Esophagus (tissue), 2 donors: ENCODE data around the gene MYRIP. TPM values are rescaled to one million over a fixed set of nuclear protein-coding genes. Genes with fewer than 3 reads are reported as not detected.

ENCODE experiments used
- H3K27ac ChIP-seq, 2 donors: one replicate each; pipeline ENCODE4 v1.5.1; 2013; ENCODE audit warnings: low read depth in 2 of 2, mild to moderate bottlenecking in 2 of 2, inconsistent platforms in 1 of 2, low read length in 1 of 2, moderate library complexity in 1 of 2
- H3K27me3 ChIP-seq, 2 donors: one replicate each; pipeline ENCODE4 v1.6.1; 2013; ENCODE audit warnings: low read length in 2 of 2, control low read depth in 1 of 2, mild to moderate bottlenecking in 1 of 2; ENCODE audit not compliant: insufficient read depth in 2 of 2, control insufficient read depth in 1 of 2
- H3K36me3 ChIP-seq, 2 donors: one replicate each; pipeline ENCODE4 v1.6.1; 2013; ENCODE audit warnings: low read length in 1 of 2; ENCODE audit not compliant: control insufficient read depth in 2 of 2, insufficient read depth in 2 of 2
- H3K4me1 ChIP-seq, 2 donors: one replicate each; pipeline ENCODE4 v1.6.1; 2013; ENCODE audit warnings: low read length in 1 of 2; ENCODE audit not compliant: control insufficient read depth in 2 of 2, insufficient read depth in 2 of 2
- H3K4me3 ChIP-seq, 2 donors: one replicate each; pipeline ENCODE4 v1.5.1; 2013; ENCODE audit warnings: low read length in 2 of 2, mild to moderate bottlenecking in 2 of 2, low read depth in 1 of 2, moderate library complexity in 1 of 2
- H3K9me3 ChIP-seq, 2 donors: one replicate each; pipeline ENCODE4 v1.6.1; 2013; ENCODE audit warnings: mild to moderate bottlenecking in 2 of 2, low read depth in 1 of 2, low read length in 1 of 2, moderate library complexity in 1 of 2; ENCODE audit not compliant: control insufficient read depth in 2 of 2, insufficient read depth in 1 of 2
- WGBS, 2 donors: extraction: QIAGEN DNeasy Blood & Tissue Kit; methylation state at CpG; one replicate each; pipeline ENCODE4 v1.1.7; 2013; 5-methylcytosine and 5-hydroxymethylcytosine counted together
- polyA plus RNA-seq, 2 donors: library from polyadenylated mRNA; stranded (reverse); fragments of 200-250 nt; gene quantifications; one replicate each; pipeline ENCODE4 v1.2.3, GENCODE V29; 2013
- donor health status: healthy with polysubstance abuse.
- donor health status: Bipolar disorder and iron deficiency.

Gene MYRIP
- polyA plus RNA-seq, 2 donors, result 0.29 to 0.55 TPM

- Histone ChIP-seq H3K27me3 (no peaks in the 10 kb centered on the region), H3K27ac (no peak overlapping the region), H3K4me3 (no peak overlapping the region), H3K4me1 (no peaks in the 10 kb centered on the region), H3K36me3 (no peaks in the 10 kb centered on the region), H3K9me3 (no peaks in the 10 kb centered on the region)
- WGBS, 2 donors, result 28 to 43% methylated on average over 3 of the region's 3 CpGs
Observed at GRCh38 chr3:40187945-40188344, 378.5 kb downstream of the MYRIP start.

DNA sequence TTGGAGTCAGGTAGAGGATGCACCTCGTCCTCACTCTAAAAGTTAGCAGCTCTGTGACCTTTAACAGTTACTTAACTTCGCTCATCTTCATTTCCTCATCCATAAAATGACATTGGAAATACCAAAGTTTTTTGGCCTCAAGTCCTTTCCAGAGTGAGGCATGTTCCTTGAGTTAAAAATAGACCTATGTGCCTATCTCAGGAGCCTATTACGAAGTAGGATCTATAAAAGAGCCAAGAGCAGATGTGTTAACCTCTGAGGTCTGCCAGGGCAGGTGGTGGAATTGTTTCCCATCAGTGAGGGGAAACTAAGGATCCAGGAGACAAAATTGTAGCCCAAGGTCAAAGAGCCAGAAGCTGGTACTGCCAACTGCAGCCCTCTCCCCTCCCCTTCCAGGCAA lies 379.7 kb downstream of the MYRIP start:
- Histone ChIP-seq H3K36me3 (no peaks in the 10 kb centered on the region), H3K4me1 (no peaks in the 10 kb centered on the region), H3K27me3 (no peaks in the 10 kb centered on the region), H3K27ac (no peak overlapping the region), H3K4me3 (no peak overlapping the region), H3K9me3 (no peaks in the 10 kb centered on the region)
- 81 to 86% methylated on average over 3 of the region's 3 CpGs for WGBS, 2 donors

- H3K9me3 ChIP-seq, result no peaks in the 10 kb centered on the region
- H3K36me3 ChIP-seq, result no peaks in the 10 kb centered on the region
- H3K4me3 ChIP-seq, result no peak overlapping the region
- no peak overlapping the region for H3K27ac ChIP-seq
- 84 to 85% methylated on average over 13 of the region's 13 CpGs for WGBS, 2 donors
- H3K27me3 ChIP-seq, result no peaks in the 10 kb centered on the region
- no peaks in the 10 kb centered on the region for H3K4me1 ChIP-seq
Observed at GRCh38 chr3:40190056-40190455, 380.6 kb downstream of the MYRIP start.

DNA sequence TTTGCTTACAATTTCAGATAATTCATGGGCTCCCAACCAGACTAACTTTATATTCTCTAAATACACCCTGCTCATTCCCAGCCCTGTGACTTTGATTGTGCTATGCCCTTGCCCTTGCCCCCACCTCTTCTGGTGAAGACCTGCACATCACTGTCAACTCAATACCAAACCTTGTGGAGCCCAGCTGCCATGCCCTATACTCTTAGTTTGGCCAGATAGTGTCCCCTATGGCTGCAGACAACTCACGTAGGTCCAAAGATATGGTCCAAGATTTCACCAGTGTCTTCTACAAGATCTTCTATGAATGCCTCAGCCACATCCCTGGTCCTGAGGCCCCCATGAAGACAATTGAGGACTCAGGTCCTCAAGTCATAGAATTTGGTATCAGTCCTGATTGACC lies 381.8 kb downstream of the MYRIP start:
- H3K4me1 ChIP-seq, result no peaks in the 10 kb centered on the region
- no peaks in the 10 kb centered on the region for H3K36me3 ChIP-seq
- 87 to 88% methylated on average over 1 of the region's 1 CpG for WGBS, 2 donors
- H3K27me3 ChIP-seq, result no peaks in the 10 kb centered on the region
- H3K4me3 ChIP-seq, result no peak overlapping the region
- H3K9me3 ChIP-seq, result no peaks in the 10 kb centered on the region
- H3K27ac ChIP-seq, result no peak overlapping the region

- Histone ChIP-seq H3K4me1 (no peaks in the 10 kb centered on the region), H3K4me3 (no peak overlapping the region), H3K36me3 (no peaks in the 10 kb centered on the region), H3K9me3 (no peaks in the 10 kb centered on the region), H3K27ac (no peak overlapping the region), H3K27me3 (no peaks in the 10 kb centered on the region)
- 35% methylated on average over 3 of the region's 3 CpGs for whole genome bisulfite sequencing, 2 donors
Observed at GRCh38 chr3:40191850-40192448, 382.5 kb downstream of the MYRIP start.

DNA sequence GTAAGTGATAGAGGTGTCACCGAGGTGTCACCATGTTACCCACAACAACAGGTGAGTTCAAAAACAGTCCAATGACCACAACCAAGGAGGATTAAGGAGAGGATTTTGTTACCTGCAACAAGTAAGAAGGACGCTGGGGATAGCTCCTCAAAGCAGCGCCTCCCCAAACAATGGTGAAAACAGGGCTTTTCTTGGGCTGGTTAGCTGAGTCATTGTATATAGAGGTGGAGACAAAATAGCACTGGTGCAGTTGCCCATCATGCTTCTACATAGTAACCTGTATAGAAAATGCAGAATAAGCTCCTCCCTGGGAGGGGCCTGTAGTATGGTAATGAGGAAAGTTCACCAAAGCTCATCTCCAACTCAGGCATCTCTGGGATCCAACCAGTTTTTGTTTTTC lies 383.2 kb downstream of the MYRIP start:
- H3K4me1 ChIP-seq, result no peaks in the 10 kb centered on the region
- H3K36me3 ChIP-seq, result no peaks in the 10 kb centered on the region
- no peak overlapping the region for H3K27ac ChIP-seq
- no peak overlapping the region for H3K4me3 ChIP-seq
- no peaks in the 10 kb centered on the region for H3K9me3 ChIP-seq
- WGBS, 2 donors, result 70 to 86% methylated on average over 3 of the region's 3 CpGs
- no peaks in the 10 kb centered on the region for H3K27me3 ChIP-seq

GRCh38 chr3:40196966-40197365 lies 387.6 kb downstream of the MYRIP start:
- Histone ChIP-seq H3K27ac (no peak overlapping the region), H3K27me3 (no peaks in the 10 kb centered on the region), H3K9me3 (no peaks in the 10 kb centered on the region), H3K4me3 (no peak overlapping the region), H3K36me3 (no peaks in the 10 kb centered on the region), H3K4me1 (no peaks in the 10 kb centered on the region)
- WGBS, 2 donors, result 89 to 91% methylated on average over 9 of the region's 9 CpGs

- no peaks in the 10 kb centered on the region for H3K36me3 ChIP-seq
- H3K4me1 ChIP-seq, result no peaks in the 10 kb centered on the region
- H3K4me3 ChIP-seq, result no peak overlapping the region
- no peaks in the 10 kb centered on the region for H3K27me3 ChIP-seq
- 79 to 83% methylated on average over 6 of the region's 6 CpGs for WGBS, 2 donors
- no peaks in the 10 kb centered on the region for H3K9me3 ChIP-seq
- H3K27ac ChIP-seq, result no peak overlapping the region
Observed at GRCh38 chr3:40200692-40201316, 391.4 kb downstream of the MYRIP start.

DNA sequence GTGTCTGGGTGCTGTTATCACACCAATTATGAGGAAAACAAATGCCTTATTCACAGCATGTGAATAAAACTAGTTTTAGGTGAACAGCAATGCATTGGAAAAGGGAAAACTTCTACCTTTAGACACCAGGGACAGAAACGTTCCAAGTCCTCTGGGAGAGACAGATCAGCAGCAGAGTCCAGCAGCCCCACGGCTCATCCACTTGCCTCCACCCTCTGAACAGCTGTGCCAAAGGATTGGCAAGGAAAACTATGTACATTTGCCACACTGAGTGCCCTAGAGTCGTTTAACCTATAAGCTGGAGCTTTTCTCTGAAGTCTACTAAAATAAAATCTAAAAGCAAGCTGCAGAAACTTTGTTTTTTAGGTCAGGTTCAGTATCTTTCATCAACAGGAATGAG lies 392.4 kb downstream of the MYRIP start:
- Histone ChIP-seq H3K4me1 (no peaks in the 10 kb centered on the region), H3K9me3 (no peaks in the 10 kb centered on the region), H3K36me3 (no peaks in the 10 kb centered on the region), H3K27ac (no peak overlapping the region), H3K4me3 (no peak overlapping the region), H3K27me3 (no peaks in the 10 kb centered on the region)
- 37 to 40% methylated on average over 3 of the region's 3 CpGs for WGBS, 2 donors

GRCh38 chr3:40206522-40206921 lies 397.1 kb downstream of the MYRIP start:
- no peaks in the 10 kb centered on the region for H3K9me3 ChIP-seq
- no peak overlapping the region for H3K4me3 ChIP-seq
- 79 to 80% methylated on average over 2 of the region's 2 CpGs for WGBS, 2 donors
- H3K27me3 ChIP-seq, result no peaks in the 10 kb centered on the region
- H3K27ac ChIP-seq, result no peak overlapping the region
- H3K36me3 ChIP-seq, result peaks cover 0 to 3% of the 10 kb centered on the region in 2 donors
- H3K4me1 ChIP-seq, result no peaks in the 10 kb centered on the region
